SK-N-SH treated with all-trans-retinoic acid at 6 μM for 48 hours (cell line): ENCODE results near the gene SNW1.

Source experiments
- ARNTL ChIP-seq: fragments of 450-650 bp; formaldehyde crosslinking; IDR thresholded peaks from 2 replicates; pipeline ENCODE4 v1.5.0; 2020; ENCODE audit warnings: low read depth, mild to moderate bottlenecking, moderate library complexity, borderline replicate concordance
- CREB5 ChIP-seq: fragments of 250-450 bp; sonication (Bioruptor Pico); IDR thresholded peaks from 2 replicates; pipeline ENCODE4 v1.5.1; 2020; ENCODE audit warnings: low read depth, mild to moderate bottlenecking, moderate library complexity
- ESRRG ChIP-seq: fragments of 250-450 bp; sonication (Bioruptor Pico); IDR thresholded peaks from 2 replicates; pipeline ENCODE4 v1.6.1; 2021; ENCODE audit warnings: mild to moderate bottlenecking
- GLIS3 ChIP-seq: fragments of 250-450 bp; sonication (Bioruptor Pico); IDR thresholded peaks from 2 replicates; pipeline ENCODE4 v1.5.0; 2020; ENCODE audit warnings: mild to moderate bottlenecking, moderate library complexity
- OSR1 ChIP-seq: fragments of 250-450 bp; sonication (Bioruptor Pico); IDR thresholded peaks from 2 replicates; pipeline ENCODE4 v1.8.0; 2022; ENCODE audit warnings: moderate library complexity, mild to moderate bottlenecking, inconsistent platforms
- PATZ1 ChIP-seq: fragments of 250-450 bp; sonication (Bioruptor Pico); IDR thresholded peaks from 2 replicates; pipeline ENCODE4 v1.8.0; 2020; ENCODE audit warnings: mild to moderate bottlenecking, moderate library complexity, borderline replicate concordance
- POU6F1 ChIP-seq: fragments of 250-450 bp; sonication (Bioruptor Pico); IDR thresholded peaks from 2 replicates; pipeline ENCODE4 v1.8.0; 2021; ENCODE audit warnings: low read depth, mild to moderate bottlenecking, moderate library complexity, borderline replicate concordance
- TCF4 ChIP-seq: fragments of 250-450 bp; sonication (Bioruptor Pico); IDR thresholded peaks from 2 replicates; pipeline ENCODE4 v1.8.0; 2021; ENCODE audit warnings: mild to moderate bottlenecking, moderate library complexity, borderline replicate concordance
- ZNF70 ChIP-seq: fragments of 450-650 bp; formaldehyde crosslinking; IDR thresholded peaks from 2 replicates; pipeline ENCODE4 v1.5.0; 2020; ENCODE audit warnings: mild to moderate bottlenecking, moderate library complexity

GRCh38 chr14:77682158-77682553 lies 78.8 kb downstream of the SNW1 start:
- no peak for TF ChIP-seq CREB5 (CRISPR knock-in tag)
- TF ChIP-seq ARNTL (CRISPR knock-in tag) = no peak
- TF ChIP-seq PATZ1 (CRISPR knock-in tag) = no peak
- no peak for TF ChIP-seq ESRRG (CRISPR knock-in tag)
- TF ChIP-seq TCF4 (CRISPR knock-in tag) = no peak
- TF ChIP-seq ZNF70 (CRISPR knock-in tag) = no peak
- no peak for TF ChIP-seq POU6F1 (CRISPR knock-in tag)
- no peak for TF ChIP-seq GLIS3 (CRISPR knock-in tag)
- no peak for TF ChIP-seq OSR1
